Measurements from ENCODE around the gene LOXHD1.

LOXHD1 gene

GRCh38 chr18:46622999-46623398 is 34.0 kb downstream of the LOXHD1 start:
- no peaks in the 10 kb centered on the region for H3K27me3 Mint-ChIP-seq
- H3K4me1 Mint-ChIP-seq: peaks cover 43% of the 10 kb centered on the region
- peak overlapping the region; percentile 43 for H3K4me3 Mint-ChIP-seq
- H3K27ac Mint-ChIP-seq: peak overlapping the region; percentile 61
- no peaks in the 10 kb centered on the region for H3K9me3 Mint-ChIP-seq
- no peaks in the 10 kb centered on the region for H3K36me3 Mint-ChIP-seq

DNA sequence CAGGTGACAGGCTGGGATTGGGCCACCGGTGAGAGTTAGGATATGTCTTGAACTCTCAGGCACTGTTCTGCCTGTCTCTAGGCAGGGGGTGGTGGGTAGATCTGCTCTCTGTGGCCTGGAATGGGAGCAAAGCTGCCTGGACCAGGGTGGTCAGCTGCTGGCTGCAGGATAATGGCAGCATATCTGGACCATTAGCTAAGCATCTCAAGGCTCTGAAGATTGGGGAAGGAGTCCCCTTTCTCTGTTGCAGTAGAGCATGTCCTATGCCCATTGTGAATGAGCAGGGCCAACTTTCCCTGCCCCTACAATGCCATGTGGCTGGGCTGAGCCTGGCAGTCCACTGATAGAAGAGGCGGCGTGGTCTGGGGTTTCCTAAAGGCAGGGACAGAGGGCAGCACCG is 34.6 kb downstream of the LOXHD1 start:
- Mint-ChIP-seq H3K27me3 (no peaks in the 10 kb centered on the region), H3K4me3 (no peak overlapping the region), H3K4me1 (peaks cover 43% of the 10 kb centered on the region), H3K27ac (no peak overlapping the region), H3K36me3 (no peaks in the 10 kb centered on the region), H3K9me3 (no peaks in the 10 kb centered on the region)

DNA sequence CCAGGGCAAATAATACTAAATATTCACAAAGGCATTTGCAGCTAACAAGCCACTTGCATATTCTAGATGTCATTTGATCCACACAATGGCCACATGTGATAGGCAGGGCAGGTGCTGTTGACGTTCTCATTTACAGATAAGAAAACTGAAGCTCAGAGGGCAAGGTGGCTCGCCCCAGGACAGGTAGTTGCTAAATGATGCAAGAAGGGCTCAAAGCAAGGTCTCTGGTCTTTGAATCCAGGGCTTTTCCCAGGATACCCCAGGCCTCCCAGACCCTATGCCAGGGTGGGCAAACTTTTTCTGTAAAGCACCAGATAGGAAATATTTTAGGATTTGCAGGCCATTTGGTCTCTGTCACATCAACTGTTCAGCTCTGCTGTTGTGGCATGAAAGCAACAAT is 35.1 kb downstream of the LOXHD1 start:
- Mint-ChIP-seq H3K27me3 (no peaks in the 10 kb centered on the region), H3K27ac (no peak overlapping the region), H3K4me3 (no peak overlapping the region), H3K36me3 (no peaks in the 10 kb centered on the region), H3K9me3 (no peaks in the 10 kb centered on the region), H3K4me1 (peaks cover 43% of the 10 kb centered on the region)

DNA sequence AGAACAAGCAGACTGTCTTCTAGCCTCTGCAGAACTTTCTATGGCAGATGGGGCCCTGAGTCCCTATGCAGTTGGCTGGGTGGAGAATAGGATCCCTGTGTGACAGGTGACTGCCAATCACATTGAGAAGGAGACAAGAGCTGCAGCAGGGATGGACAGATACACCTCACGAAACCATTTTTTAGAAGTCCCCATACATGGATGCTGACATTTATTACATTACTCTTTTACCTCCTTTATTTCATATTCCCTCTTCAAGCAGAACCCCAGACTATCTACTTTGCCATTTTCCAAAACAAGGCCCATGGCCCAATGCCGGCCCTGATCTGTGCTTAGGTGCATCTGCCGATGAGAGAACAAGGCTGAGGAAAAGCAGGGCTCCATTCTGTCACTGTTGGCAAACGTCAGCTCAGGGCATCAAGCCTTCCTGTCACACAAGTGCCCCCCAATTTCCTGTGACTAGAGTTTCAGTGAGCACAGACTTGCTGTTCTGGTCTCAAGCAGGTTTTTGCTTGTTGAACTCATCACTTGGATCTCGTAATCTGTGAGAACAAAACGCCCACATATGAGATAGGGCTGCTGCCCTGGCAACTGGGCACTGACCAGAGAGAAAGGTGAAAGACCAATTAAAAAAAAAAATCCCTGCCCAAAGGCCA is 35.8 kb downstream of the LOXHD1 start:
- H3K27me3 Mint-ChIP-seq: no peaks in the 10 kb centered on the region
- H3K4me3 Mint-ChIP-seq: no peak overlapping the region
- H3K27ac Mint-ChIP-seq: no peak overlapping the region
- H3K36me3 Mint-ChIP-seq: no peaks in the 10 kb centered on the region
- H3K4me1 Mint-ChIP-seq: peaks cover 43% of the 10 kb centered on the region
- no peaks in the 10 kb centered on the region for H3K9me3 Mint-ChIP-seq

- peaks cover 36% of the 10 kb centered on the region for H3K4me1 Mint-ChIP-seq
- H3K9me3 Mint-ChIP-seq: no peaks in the 10 kb centered on the region
Observed at GRCh38 chr18:46619559-46619958, 37.5 kb downstream of the LOXHD1 start.

GRCh38 chr18:46615720-46616119 is 41.3 kb downstream of the LOXHD1 start:
- Mint-ChIP-seq H3K36me3 (no peaks in the 10 kb centered on the region), H3K4me3 (no peak overlapping the region), H3K9me3 (no peaks in the 10 kb centered on the region), H3K27ac (no peak overlapping the region), H3K4me1 (peaks cover 4% of the 10 kb centered on the region), H3K27me3 (no peaks in the 10 kb centered on the region)

More at GRCh38 chr18:46619559-46619958, 37.5 kb downstream of the LOXHD1 start:
- Mint-ChIP-seq H3K4me3 (no peak overlapping the region), H3K27ac (no peak overlapping the region), H3K36me3 (no peaks in the 10 kb centered on the region), H3K27me3 (no peaks in the 10 kb centered on the region)

DNA sequence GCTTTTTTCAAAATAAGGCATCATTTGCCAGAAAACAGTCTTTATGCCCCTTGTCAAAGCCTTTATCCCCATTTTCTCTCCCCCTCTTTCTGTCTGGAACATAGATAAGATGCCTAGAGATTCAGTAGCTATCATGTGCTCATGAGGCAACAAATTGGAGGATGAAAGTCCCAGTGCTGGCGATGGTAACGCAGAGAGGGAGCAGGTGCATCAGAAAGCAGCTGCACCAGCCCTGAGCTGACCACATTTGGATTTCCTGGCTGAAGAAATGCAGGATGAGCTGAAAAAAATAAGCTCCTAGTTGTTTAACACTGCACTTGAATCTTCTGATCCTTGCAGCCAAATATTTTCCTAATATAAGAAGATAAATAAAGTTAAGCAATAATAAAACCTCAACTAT is 48.0 kb downstream of the LOXHD1 start:
- no peaks in the 10 kb centered on the region for H3K9me3 Mint-ChIP-seq
- H3K4me3 Mint-ChIP-seq: no peak overlapping the region
- no peak overlapping the region for H3K27ac Mint-ChIP-seq
- H3K4me1 Mint-ChIP-seq: no peaks in the 10 kb centered on the region
- no peaks in the 10 kb centered on the region for H3K27me3 Mint-ChIP-seq
- H3K36me3 Mint-ChIP-seq: no peaks in the 10 kb centered on the region

GRCh38 chr18:46607926-46608325 is 49.1 kb downstream of the LOXHD1 start:
- H3K27ac Mint-ChIP-seq: no peak overlapping the region

GRCh38 chr18:46601141-46601805 is 55.7 kb downstream of the LOXHD1 start:
- Mint-ChIP-seq H3K27ac (no peak overlapping the region), H3K36me3 (no peaks in the 10 kb centered on the region), H3K27me3 (peaks cover 16% of the 10 kb centered on the region), H3K4me3 (no peak overlapping the region), H3K9me3 (no peaks in the 10 kb centered on the region), H3K4me1 (no peaks in the 10 kb centered on the region)

More at GRCh38 chr18:46607926-46608325, 49.1 kb downstream of the LOXHD1 start:
- Mint-ChIP-seq H3K27me3 (peaks cover 5% of the 10 kb centered on the region), H3K4me3 (no peak overlapping the region), H3K9me3 (no peaks in the 10 kb centered on the region), H3K36me3 (no peaks in the 10 kb centered on the region), H3K4me1 (no peaks in the 10 kb centered on the region)

- Mint-ChIP-seq H3K27me3 (peaks cover 15% of the 10 kb centered on the region), H3K4me3 (no peak overlapping the region), H3K27ac (no peak overlapping the region), H3K9me3 (no peaks in the 10 kb centered on the region), H3K4me1 (no peaks in the 10 kb centered on the region), H3K36me3 (no peaks in the 10 kb centered on the region)
Observed at GRCh38 chr18:46596119-46596518, 60.9 kb downstream of the LOXHD1 start.

DNA sequence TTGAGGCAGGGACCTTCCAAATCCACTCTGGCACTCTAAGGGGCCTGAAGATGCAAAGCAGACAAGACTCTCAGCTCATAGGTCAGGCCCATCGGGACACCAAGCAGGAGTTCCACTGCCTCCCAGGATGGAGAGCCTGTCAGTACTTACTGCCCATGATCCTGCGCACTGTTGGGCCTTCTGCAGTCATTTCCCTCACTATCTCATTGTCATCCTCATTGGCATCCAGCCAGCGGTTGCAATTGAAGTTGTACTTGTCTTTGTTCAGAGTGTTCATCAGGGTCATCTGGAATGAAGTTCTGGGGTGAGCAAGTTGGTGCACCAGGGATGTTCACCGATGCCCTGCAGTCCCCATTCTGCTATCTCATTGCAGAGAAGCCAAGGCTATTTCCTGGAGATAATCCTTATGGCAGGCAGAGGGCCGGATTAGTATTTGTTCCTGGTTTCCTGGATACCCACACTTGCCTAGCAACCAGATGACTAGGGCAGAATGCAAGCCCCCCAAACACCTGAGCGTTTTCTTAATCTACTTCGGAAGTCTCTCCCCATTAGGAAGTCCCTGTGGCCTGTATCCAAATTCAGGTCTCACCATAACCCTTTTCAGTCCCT is 65.1 kb downstream of the LOXHD1 start:
- no peak overlapping the region for H3K4me3 Mint-ChIP-seq
- no peaks in the 10 kb centered on the region for H3K36me3 Mint-ChIP-seq
- no peak overlapping the region for H3K27ac Mint-ChIP-seq
- H3K4me1 Mint-ChIP-seq: no peaks in the 10 kb centered on the region
- H3K27me3 Mint-ChIP-seq: peaks cover 12% of the 10 kb centered on the region
- no peaks in the 10 kb centered on the region for H3K9me3 Mint-ChIP-seq

- H3K4me1 Mint-ChIP-seq: no peaks in the 10 kb centered on the region
- no peaks in the 10 kb centered on the region for H3K9me3 Mint-ChIP-seq
- no peak overlapping the region for H3K27ac Mint-ChIP-seq
- H3K4me3 Mint-ChIP-seq: no peak overlapping the region
- peaks cover 7% of the 10 kb centered on the region for H3K27me3 Mint-ChIP-seq
- no peaks in the 10 kb centered on the region for H3K36me3 Mint-ChIP-seq
Observed at GRCh38 chr18:46590103-46590502, 66.9 kb downstream of the LOXHD1 start.

- H3K4me1 Mint-ChIP-seq: no peaks in the 10 kb centered on the region
Observed at GRCh38 chr18:46588971-46589660, 67.9 kb downstream of the LOXHD1 start.

GRCh38 chr18:46587600-46587999 is 69.4 kb downstream of the LOXHD1 start:
- Mint-ChIP-seq H3K4me3 (no peak overlapping the region), H3K4me1 (no peaks in the 10 kb centered on the region), H3K27me3 (peaks cover 2% of the 10 kb centered on the region), H3K36me3 (no peaks in the 10 kb centered on the region), H3K27ac (no peak overlapping the region), H3K9me3 (no peaks in the 10 kb centered on the region)

More at GRCh38 chr18:46588971-46589660, 67.9 kb downstream of the LOXHD1 start:
- Mint-ChIP-seq H3K4me3 (no peak overlapping the region), H3K27me3 (peaks cover 4% of the 10 kb centered on the region), H3K36me3 (no peaks in the 10 kb centered on the region), H3K27ac (no peak overlapping the region), H3K9me3 (no peaks in the 10 kb centered on the region)

- Mint-ChIP-seq H3K4me1 (no peaks in the 10 kb centered on the region), H3K36me3 (peaks cover 8% of the 10 kb centered on the region), H3K4me3 (no peak overlapping the region), H3K27me3 (peaks cover 8% of the 10 kb centered on the region), H3K9me3 (peaks cover 20% of the 10 kb centered on the region), H3K27ac (no peak overlapping the region)
Observed at GRCh38 chr18:46583711-46584110, 73.3 kb downstream of the LOXHD1 start.

GRCh38 chr18:46581648-46582047 is 75.4 kb downstream of the LOXHD1 start:
- H3K4me1 Mint-ChIP-seq: no peaks in the 10 kb centered on the region
- no peak overlapping the region for H3K4me3 Mint-ChIP-seq
- H3K9me3 Mint-ChIP-seq: peaks cover 20% of the 10 kb centered on the region
- no peak overlapping the region for H3K27ac Mint-ChIP-seq
- H3K36me3 Mint-ChIP-seq: peaks cover 8% of the 10 kb centered on the region
- peaks cover 10% of the 10 kb centered on the region for H3K27me3 Mint-ChIP-seq

Data from activated naive CD4-positive, alpha-beta T cell treated with anti-CD3 and anti-CD28 coated beads, Interleukin-2, amount 50 U/mL, for 24 hours (primary cell).